HCT116 (cell line): ENCODE measurements around the gene ATXN1. TPM values are rescaled to one million over a fixed set of nuclear protein-coding genes. Genes with fewer than 3 reads are reported as not detected.

ENCODE experiments used
- ATAC-seq: fragments of 200-7000 bp; cut with Tn5 transposase; 2 replicates; pipeline ENCODE4 v1.9.1; 2020; ENCODE audit warnings: mild to moderate bottlenecking, moderate library complexity
- BruUV-seq: library from RNA; stranded (reverse); fragments of 400-500 nt; replicated peaks from 2 replicates; lab custom pipeline; 2021; lab: Mats Ljungman, UMichigan
- CTCF ChIA-PET: fragments of 300-600 bp; sonication (Branson Sonifier 250); formaldehyde crosslinking; loops from one replicate; lab custom pipeline; 2021; ENCODE audit warnings: antibody characterized with exemption; lab: Charles Lee
- POLR2A ChIA-PET: fragments of 300-600, 350-600 bp; sonication (Branson Sonifier 250); formaldehyde crosslinking; loops from one replicate; lab custom pipeline; 2021; ENCODE audit warnings: antibody characterized with exemption; lab: Charles Lee
- RAD21 ChIA-PET, 2 experiments: fragments of 300-600 bp; sonication (Branson Sonifier 250); formaldehyde crosslinking; loops; one replicate each; lab custom pipeline; 2023; ENCODE audit warnings: low total read pairs in 2 of 2; ENCODE audit not compliant: uncharacterized antibody in 2 of 2, unreplicated experiment in 2 of 2, low non-redundant PET in 1 of 2; lab: Charles Lee
- DNase-seq: peaks from one replicate; pipeline ENCODE4 v3.0.0-alpha.2; 2010; ENCODE audit warnings: low read depth, low spot score
- H2AFZ ChIP-seq: fragments of 200-600 bp; shearing (Covaris generic), sonication (generic); 2 replicates; pipeline ENCODE4 v1.6.1; 2017; ENCODE audit warnings: low read depth, mixed run types, mixed read lengths, antibody characterized with exemption, low read length; ENCODE audit not compliant: poor library complexity, severe bottlenecking
- H3K27ac ChIP-seq: 2 replicates; pipeline ENCODE4 v1.5.1; 2012; ENCODE audit warnings: low read depth, low read length
- H3K27me3 ChIP-seq: fragments of 200-600 bp; sonication (generic); 2 replicates; pipeline ENCODE4 v1.6.1; 2016; ENCODE audit warnings: mixed run types, low read length, mixed read lengths; ENCODE audit not compliant: insufficient read depth
- H3K36me3 ChIP-seq, 2 experiments: fragments of 200-500 bp in 1 of 2; fragments of 200-600 bp in 1 of 2; sonication (Bioruptor generic) in 1 of 2; sonication (generic) in 1 of 2; 2 replicates each; pipeline versions ENCODE4 v1.5.1 to v1.6.1; 2014 to 2016; ENCODE audit warnings: low read length in 2 of 2, inconsistent platforms in 1 of 2, mixed read lengths in 1 of 2, mixed run types in 1 of 2; ENCODE audit not compliant: insufficient read depth in 2 of 2, control insufficient read depth in 1 of 2
- H3K4me1 ChIP-seq, 2 experiments: fragments of 200-600 bp in 1 of 2; sonication (generic) in 1 of 2; 2 replicates each; pipeline versions ENCODE4 v1.5.1 to v1.6.1; 2012 to 2017; ENCODE audit warnings: low read length in 2 of 2, inconsistent platforms in 1 of 2, mild to moderate bottlenecking in 1 of 2, mixed read lengths in 1 of 2, mixed run types in 1 of 2, moderate library complexity in 1 of 2; ENCODE audit not compliant: insufficient read depth in 2 of 2, control insufficient read depth in 1 of 2
- H3K4me2 ChIP-seq: fragments of 200-600 bp; sonication (generic); 2 replicates; pipeline ENCODE4 v1.6.1; 2017; ENCODE audit warnings: mixed run types, low read length, mixed read lengths
- H3K4me3 ChIP-seq, 2 experiments: fragments of 200-600 bp in 1 of 2; sonication (generic) in 1 of 2; replicated peaks in 1 of 2; 2 replicates each; pipeline ENCODE4 v1.5.1; 2011 to 2016; ENCODE audit warnings: low read length in 2 of 2, control low read depth in 1 of 2, low read depth in 1 of 2, mild to moderate bottlenecking in 1 of 2, mixed read lengths in 1 of 2, mixed run types in 1 of 2
- H3K79me2 ChIP-seq: fragments of 200-600 bp; sonication (generic); 2 replicates; pipeline ENCODE4 v1.6.1; 2017; ENCODE audit warnings: mild to moderate bottlenecking, mixed run types, low read length, moderate library complexity, mixed read lengths; ENCODE audit not compliant: insufficient read depth
- H3K9ac ChIP-seq: fragments of 200-600 bp; sonication (generic); 2 replicates; pipeline ENCODE4 v1.6.1; 2016; ENCODE audit warnings: low read length, mixed read lengths
- H3K9me2 ChIP-seq: fragments of 200-600 bp; sonication (generic), shearing (Covaris generic); 2 replicates; pipeline ENCODE4 v1.6.1; 2017; ENCODE audit warnings: mixed run types, mild to moderate bottlenecking, moderate library complexity; ENCODE audit not compliant: insufficient read depth
- H3K9me3 ChIP-seq, 2 experiments: fragments of 200-500 bp in 1 of 2; fragments of 200-600 bp in 1 of 2; sonication (Bioruptor generic) in 1 of 2; sonication (generic) in 1 of 2; 2 replicates each; pipeline ENCODE4 v1.6.1; 2014 to 2017; ENCODE audit warnings: low read length in 2 of 2, mixed read lengths in 2 of 2, inconsistent platforms in 1 of 2, low read depth in 1 of 2, mild to moderate bottlenecking in 1 of 2, mixed run types in 1 of 2, moderate library complexity in 1 of 2; ENCODE audit not compliant: control insufficient read depth in 1 of 2, insufficient read depth in 1 of 2
- H4K20me1 ChIP-seq: fragments of 200-600 bp; sonication (generic), shearing (Covaris generic); 2 replicates; pipeline ENCODE4 v1.6.1; 2017; ENCODE audit warnings: mixed run types, mild to moderate bottlenecking, moderate library complexity; ENCODE audit not compliant: insufficient read depth
- ATF3 ChIP-seq: IDR thresholded peaks from 2 replicates; pipeline ENCODE4 v1.6.1; 2012
- EGR1 ChIP-seq: IDR thresholded peaks from 2 replicates; pipeline ENCODE4 v1.6.1; 2012; ENCODE audit warnings: low read depth
- EZH2 ChIP-seq: fragments of 200-600 bp; sonication (generic); IDR thresholded peaks from 2 replicates; pipeline ENCODE4 v1.6.1; 2017; ENCODE audit warnings: antibody characterized with exemption, mixed run types
- JUND ChIP-seq: IDR thresholded peaks from 2 replicates; pipeline ENCODE4 v1.6.1; 2012
- POLR2A ChIP-seq: IDR thresholded peaks from 2 replicates; pipeline ENCODE4 v1.7.0; 2011; ENCODE audit warnings: borderline replicate concordance; ENCODE audit not compliant: insufficient read depth, insufficient read length; ENCODE audit errors: extremely low read depth
- POLR2AphosphoS5 ChIP-seq: IDR thresholded peaks from 2 replicates; pipeline ENCODE4 v1.6.1; 2011; ENCODE audit warnings: mild to moderate bottlenecking, low read depth, low read length, moderate library complexity
- RAD21 ChIP-seq: IDR thresholded peaks from 2 replicates; pipeline ENCODE4 v1.6.1; 2012; ENCODE audit warnings: low read depth, mild to moderate bottlenecking
- SIN3A ChIP-seq: IDR thresholded peaks from 2 replicates; pipeline ENCODE4 v1.6.1; 2012; ENCODE audit warnings: low read depth
- TCF7L2 ChIP-seq: IDR thresholded peaks from 2 replicates; pipeline ENCODE4 v1.7.0; 2011; ENCODE audit warnings: borderline replicate concordance, inconsistent platforms; ENCODE audit not compliant: insufficient read depth, insufficient read length; ENCODE audit errors: extremely low read depth
- YY1 ChIP-seq: IDR thresholded peaks from 2 replicates; pipeline ENCODE4 v1.6.1; 2011; ENCODE audit warnings: low read length, low read depth, moderate library complexity, mild to moderate bottlenecking; ENCODE audit not compliant: insufficient replicate concordance; ENCODE audit errors: extremely low read depth
- intact Hi-C: fragments of 100-400 bp; cut with micrococcal nuclease; formaldehyde crosslinking; loops from 2 replicates; pipeline ENCODE4 v1.10.0; 2022
- total RNA-seq: library from RNA; stranded (reverse); gene quantifications from one replicate; pipeline ENCODE4 v1.2.1, GENCODE V29; 2021; ENCODE audit not compliant: unreplicated experiment

ATXN1 gene
- total RNA-seq, 1 experiment from 2014 or later, result 21.0 TPM

DNA sequence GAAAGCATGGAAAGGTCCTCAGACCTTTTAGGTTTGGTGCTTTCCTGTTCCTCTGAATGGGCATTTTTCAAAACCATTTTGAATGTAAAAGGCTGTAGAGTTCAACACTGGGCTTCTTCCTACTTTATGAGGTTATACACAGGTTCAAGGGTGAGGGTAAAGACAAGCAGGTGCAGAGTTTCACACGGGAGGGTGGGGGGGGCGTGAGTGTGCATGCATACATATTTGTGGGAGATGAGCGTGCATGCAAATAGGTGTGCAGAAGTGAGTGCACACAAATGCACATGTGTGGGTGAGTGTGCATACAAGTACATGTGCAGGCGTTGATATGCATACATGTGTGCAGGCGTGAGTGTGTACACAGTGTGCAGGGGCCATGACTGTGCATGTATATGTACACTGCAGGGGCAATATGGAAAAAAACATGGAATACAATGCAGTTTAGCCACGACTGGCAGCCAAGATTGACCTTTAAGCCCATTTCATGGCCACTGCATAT, 339.7 kb downstream of the ATXN1 start:
- CTCF ChIA-PET, result no interaction called here
- no peak overlapping the region for H3K27ac ChIP-seq
- H3K27me3 ChIP-seq, result no peaks in the 10 kb centered on the region
- TF ChIP-seq JUND (no peak), RAD21 (no peak), SIN3A (no peak), ATF3 (no peak), POLR2A (no peak), POLR2AphosphoS5 (no peak), EGR1 (no peak), YY1 (no peak)
- H3K4me1 ChIP-seq, result no peaks in the 10 kb centered on the region
- H3K9ac ChIP-seq, result no peak overlapping the region
- POLR2A ChIA-PET, result no interaction called here
- H3K4me2 ChIP-seq, result no peak overlapping the region
- ATAC-seq (no peak), DNase-seq (no peak)
- RAD21 ChIA-PET, result no interaction called here
- no peaks in the 10 kb centered on the region for H3K9me3 ChIP-seq
- no peaks in the 10 kb centered on the region for H3K9me2 ChIP-seq
- intact Hi-C loops, result no loop called here
- H4K20me1 ChIP-seq, result no peaks in the 10 kb centered on the region
- no peaks in the 10 kb centered on the region for H3K36me3 ChIP-seq
- H3K4me3 ChIP-seq, result no peak overlapping the region
- H2AFZ ChIP-seq, result no peak overlapping the region
- no peaks in the 10 kb centered on the region for H3K79me2 ChIP-seq
- no TSS peak for BruUV-seq

DNA sequence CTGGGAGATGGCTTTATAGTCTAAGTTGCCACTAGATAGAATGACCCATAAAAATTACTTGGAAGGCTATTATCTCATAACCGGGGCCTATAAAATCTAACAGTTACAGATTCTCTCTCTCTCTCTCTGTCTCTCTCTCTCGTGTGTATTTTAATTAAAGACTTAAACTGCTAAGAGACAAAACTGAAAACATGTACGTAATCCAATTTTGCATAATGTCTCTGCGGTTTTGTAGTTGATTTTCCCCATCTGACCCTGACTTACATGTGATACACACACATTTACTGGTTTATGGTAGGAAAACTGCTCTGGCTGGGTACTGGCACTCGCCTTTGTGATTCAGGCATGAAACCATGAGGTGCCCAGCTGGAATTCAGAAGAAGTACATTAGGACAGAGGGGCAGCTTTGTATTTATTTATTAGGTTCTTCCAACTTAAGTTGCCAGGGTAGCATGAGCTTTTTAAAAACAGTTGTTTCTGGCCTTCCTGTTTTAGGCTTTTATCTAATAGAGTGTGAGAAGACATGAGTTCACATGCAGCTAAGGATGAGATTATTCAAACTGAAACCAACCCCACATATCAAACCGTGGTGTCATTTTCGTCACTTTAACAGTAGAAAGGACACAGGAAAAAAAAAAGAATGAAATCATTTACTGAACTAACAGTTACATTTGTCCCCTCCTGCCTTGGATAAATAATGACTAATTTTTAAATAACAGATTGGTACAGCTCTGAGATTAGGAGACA, 340.4 kb downstream of the ATXN1 start:
- Histone ChIP-seq H3K4me2 (no peak overlapping the region), H3K9me2 (no peaks in the 10 kb centered on the region), H3K27ac (no peak overlapping the region), H3K9me3 (no peaks in the 10 kb centered on the region), H3K27me3 (no peaks in the 10 kb centered on the region), H3K79me2 (no peaks in the 10 kb centered on the region), H3K4me1 (no peaks in the 10 kb centered on the region), H3K9ac (no peak overlapping the region), H3K4me3 (no peak overlapping the region), H3K36me3 (no peaks in the 10 kb centered on the region), H2AFZ (no peak overlapping the region), H4K20me1 (no peaks in the 10 kb centered on the region)
- POLR2A ChIA-PET, result no interaction called here
- CTCF ChIA-PET, result no interaction called here
- DNase-seq (no peak), ATAC-seq (no peak)
- BruUV-seq, result no TSS peak
- intact Hi-C loops, result no loop called here
- RAD21 ChIA-PET, result no interaction called here
- TF ChIP-seq EZH2 (no peak), TCF7L2 (no peak), POLR2AphosphoS5 (no peak)
